Neural cell (in vitro differentiated cells): ENCODE measurements around the gene IL4I1. TPM values are rescaled to one million over a fixed set of nuclear protein-coding genes. Genes with fewer than 3 reads are reported as not detected.

Source experiments
- H2AFZ ChIP-seq: fragments of 200-600, 300-800 bp; sonication (generic), shearing (Covaris generic); 2 replicates; pipeline ENCODE4 v1.6.0; 2014; ENCODE audit warnings: low read depth, mild to moderate bottlenecking, antibody characterized with exemption, low read length, moderate library complexity
- H3F3A ChIP-seq: fragments of 200-600 bp; shearing (Covaris generic); 2 replicates; pipeline ENCODE4 v1.6.1; 2016; ENCODE audit warnings: mild to moderate bottlenecking, moderate library complexity, mixed read lengths, antibody characterized with exemption, low read length; ENCODE audit not compliant: insufficient read depth, poor library complexity, severe bottlenecking
- H3K27ac ChIP-seq: fragments of 200-600, 300-800 bp; sonication (generic), shearing (Covaris generic); 2 replicates; pipeline ENCODE4 v1.5.1; 2014; ENCODE audit warnings: mild to moderate bottlenecking, low read length, moderate library complexity
- H3K27me3 ChIP-seq: fragments of 300-800, 200-600 bp; sonication (generic), shearing (Covaris generic); 2 replicates; pipeline ENCODE4 v1.6.0; 2014; ENCODE audit warnings: mild to moderate bottlenecking, low read depth, low read length, moderate library complexity; ENCODE audit not compliant: insufficient read depth
- H3K36me3 ChIP-seq: fragments of 300-800, 200-600 bp; sonication (generic), shearing (Covaris generic); 2 replicates; pipeline ENCODE4 v1.5.1; 2014; ENCODE audit warnings: mild to moderate bottlenecking, antibody characterized with exemption, low read length, moderate library complexity; ENCODE audit not compliant: insufficient read depth
- H3K4me2 ChIP-seq: fragments of 300-800, 200-600 bp; sonication (generic), shearing (Covaris generic); 2 replicates; pipeline ENCODE4 v1.6.0; 2014; ENCODE audit warnings: mild to moderate bottlenecking, low read length
- H3K4me3 ChIP-seq: fragments of 300-800, 200-600 bp; sonication (generic), shearing (Covaris generic); 2 replicates; pipeline ENCODE4 v1.5.1; 2014; ENCODE audit warnings: mild to moderate bottlenecking, low read length, moderate library complexity
- H3K79me2 ChIP-seq: fragments of 200-600 bp; shearing (Covaris generic); replicated peaks from 2 replicates; pipeline ENCODE4 v1.6.0; 2014; ENCODE audit warnings: mild to moderate bottlenecking, low read length, moderate library complexity; ENCODE audit not compliant: insufficient read depth
- H3K9ac ChIP-seq: fragments of 300-800, 200-600 bp; sonication (generic), shearing (Covaris generic); 2 replicates; pipeline ENCODE4 v1.6.1; 2016; ENCODE audit warnings: mild to moderate bottlenecking, low read length, mixed read lengths
- H3K9me2 ChIP-seq: fragments of 200-600 bp; shearing (Covaris generic); 2 replicates; pipeline ENCODE4 v1.6.1; 2016; ENCODE audit warnings: mild to moderate bottlenecking, low read length, mixed read lengths; ENCODE audit not compliant: insufficient read depth
- H3K9me3 ChIP-seq: fragments of 200-600, 300-800 bp; sonication (generic), shearing (Covaris generic); 2 replicates; pipeline ENCODE4 v1.6.1; 2016; ENCODE audit warnings: mild to moderate bottlenecking, mixed run types, low read length, moderate library complexity, mixed read lengths
- H4K20me1 ChIP-seq: fragments of 200-600 bp; shearing (Covaris generic); 2 replicates; pipeline ENCODE4 v1.6.1; 2016; ENCODE audit warnings: mild to moderate bottlenecking, mixed run types; ENCODE audit not compliant: insufficient read depth
- CTCF ChIP-seq: fragments of 450-650 bp; IDR thresholded peaks from 2 replicates; pipeline ENCODE4 v1.5.1; 2014; ENCODE audit warnings: antibody characterized with exemption, mild to moderate bottlenecking, moderate library complexity; ENCODE audit not compliant: poor library complexity, severe bottlenecking
- EP300 ChIP-seq: fragments of 450-650 bp; conservative IDR thresholded peaks from 2 replicates; pipeline ENCODE4 v1.6.1; 2014; ENCODE audit warnings: antibody characterized with exemption, mild to moderate bottlenecking, moderate library complexity; ENCODE audit not compliant: poor library complexity, severe bottlenecking
- EZH2 ChIP-seq: fragments of 200-600, 300-800 bp; shearing (Covaris generic), sonication (generic); IDR thresholded peaks from 2 replicates; pipeline ENCODE4 v1.6.1; 2014; ENCODE audit warnings: antibody characterized with exemption, low read length, borderline replicate concordance, mild to moderate bottlenecking; ENCODE audit not compliant: insufficient read depth, poor library complexity, severe bottlenecking
- MXI1 ChIP-seq: fragments of 450-650 bp; conservative IDR thresholded peaks from 2 replicates; pipeline ENCODE4 v1.6.1; 2014; ENCODE audit warnings: antibody characterized with exemption, mild to moderate bottlenecking; ENCODE audit not compliant: poor library complexity, severe bottlenecking
- POLR2AphosphoS5 ChIP-seq: IDR thresholded peaks from 2 replicates; pipeline ENCODE4 v1.6.1; 2012
- RAD21 ChIP-seq: fragments of 450-650 bp; conservative IDR thresholded peaks from 2 replicates; pipeline ENCODE4 v1.6.1; 2014; ENCODE audit warnings: antibody characterized with exemption, mild to moderate bottlenecking, moderate library complexity
- REST ChIP-seq: IDR thresholded peaks from 2 replicates; pipeline ENCODE4 v1.6.1; 2012; ENCODE audit warnings: borderline replicate concordance
- SMC3 ChIP-seq: fragments of 450-650 bp; conservative IDR thresholded peaks from 2 replicates; pipeline ENCODE4 v1.6.1; 2014; ENCODE audit warnings: antibody characterized with exemption, mild to moderate bottlenecking, moderate library complexity; ENCODE audit not compliant: poor library complexity
- TAF1 ChIP-seq: IDR thresholded peaks from 2 replicates; pipeline ENCODE4 v1.6.1; 2012; ENCODE audit warnings: low read depth
- polyA plus RNA-seq: library from polyadenylated mRNA; depleted of rRNA; stranded (reverse); fragments of >200 nt; gene quantifications from 2 replicates; pipeline ENCODE4 v1.2.3, GENCODE V29; 2014

Gene IL4I1
- polyA plus RNA-seq, 1 donor from 2014 or later, result not detected

- Histone ChIP-seq H3K4me3 (peak overlapping the region; percentile 56), H4K20me1 (no peaks in the 10 kb centered on the region), H3K79me2 (no peaks in the 10 kb centered on the region), H2AFZ (no peak overlapping the region), H3K4me2 (no peak overlapping the region), H3K36me3 (no peaks in the 10 kb centered on the region), H3K9me3 (no peaks in the 10 kb centered on the region), H3F3A (no peaks in the 10 kb centered on the region), H3K27ac (no peak overlapping the region), H3K9ac (no peak overlapping the region), H3K27me3 (peaks cover 8% of the 10 kb centered on the region), H3K9me2 (no peaks in the 10 kb centered on the region)
- peak; percentile 18 for TF ChIP-seq MXI1
- TF ChIP-seq EP300, result no peak
- no peak for TF ChIP-seq EZH2
- peak; percentile 67 for TF ChIP-seq CTCF
- TF ChIP-seq SMC3, result peak; percentile 36
- no peak for TF ChIP-seq REST
- no peak for TF ChIP-seq TAF1
- TF ChIP-seq RAD21, result no peak
- TF ChIP-seq POLR2AphosphoS5, result no peak
Measured at GRCh38 chr19:49889687-49890348, 6.9 kb downstream of the IL4I1 start.

GRCh38 chr19:49889038-49889686 is 7.5 kb downstream of the IL4I1 start:
- peaks cover 8% of the 10 kb centered on the region for H3K27me3 ChIP-seq
- H3F3A ChIP-seq, result no peaks in the 10 kb centered on the region
- TF ChIP-seq EZH2 (no peak), CTCF (no peak), REST (no peak), RAD21 (no peak), POLR2AphosphoS5 (no peak), SMC3 (no peak), EP300 (no peak), TAF1 (no peak), MXI1 (no peak)
- H3K79me2 ChIP-seq, result no peaks in the 10 kb centered on the region
- no peak overlapping the region for H3K27ac ChIP-seq
- H3K9me3 ChIP-seq, result no peaks in the 10 kb centered on the region
- no peaks in the 10 kb centered on the region for H4K20me1 ChIP-seq
- H3K4me2 ChIP-seq, result no peak overlapping the region
- H3K4me3 ChIP-seq, result no peak overlapping the region
- H3K9me2 ChIP-seq, result no peaks in the 10 kb centered on the region
- H3K36me3 ChIP-seq, result no peaks in the 10 kb centered on the region
- H2AFZ ChIP-seq, result no peak overlapping the region
- H3K9ac ChIP-seq, result no peak overlapping the region
